ENCODE results near the gene DIPK2A. TPM values are rescaled to one million over a fixed set of nuclear protein-coding genes. Genes with fewer than 3 reads are reported as not detected.

DIPK2A gene
- total and polyA plus RNA-seq, 2 of the 13 experiments (the other 11 are each of a cell fraction or from before 2014, with no cell fraction given), result 5.8 to 8.0 TPM

GRCh38 chr3:143970773-143971358 lies 757 bp upstream of the DIPK2A start:
- Histone ChIP-seq H3K9me3 (ENCODE audit: low read length) (no peaks in the 10 kb centered on the region), H3K36me3 (replicated peaks in 1 of 2; ENCODE audit: control insufficient read depth in 1 of 2, insufficient read depth in 2 of 2, low read length in 2 of 2) (no peaks in the 10 kb centered on the region), H3K9ac (ENCODE audit: insufficient read depth, low read depth, low read length) (peak overlapping the region; percentile 63), H3K4me2 (ENCODE audit: low read depth, low read length) (peak overlapping the region; percentile 67), H3K79me2 (ENCODE audit: insufficient read depth, low read length) (peaks cover 21% of the 10 kb centered on the region), H2AFZ (ENCODE audit: low read length) (peak overlapping the region; percentile 60), H3K27me3 (ENCODE audit: control insufficient read depth in 1 of 2, insufficient read depth in 2 of 2, low read length in 2 of 2) (0 out of 5 replicates have a peak, but pooled peaks cover 0 to 5% of the 10 kb centered on the region in 2 experiments), H4K20me1 (ENCODE audit: insufficient read depth, low read length) (no peaks in the 10 kb centered on the region), H3K4me3 (replicated peaks in 1 of 3; ENCODE audit: insufficient read depth in 1 of 3, low read depth in 2 of 3, low read length in 3 of 3) (peak overlapping the region; percentile 72 to 80 (median 77)), H3K27ac (ENCODE audit: extremely low read length, insufficient read depth, low read length) (peak overlapping the region; percentile 73), H3K4me1 (ENCODE audit: insufficient read depth, low read length) (peaks cover 20% of the 10 kb centered on the region)
- no TSS peak for BruUV-seq (replicated peaks)
- WGBS (ENCODE audit: low lambda C conversion rate), result 27% methylated on average over 21 of the region's 37 CpGs
- no peak for FAIRE-seq
- DNase-seq (ENCODE audit: low spot score), result no peak
- peak; percentile 8 for ATAC-seq
- CTCF ChIA-PET (ENCODE audit: low intra/inter-chr PET ratio, low total read pairs), result no interaction called here
- POLR2A ChIA-PET, result interaction anchor here (0.7 to 2.0 kb wide), 3 partner anchors 9 to 191 kb away, joined by 3 to 6 read pairs (median 4); no protein-coding TSS in a partner anchor
- in situ Hi-C loops (cut with HindIII; ENCODE audit: extremely low pct_ligation_motif_present, low pct_unique_long_range_greater_than_20kb) (no loop called here), intact Hi-C loops (cut with micrococcal nuclease; ENCODE audit: unreplicated experiment) (no loop called here)
- no peak for TF ChIP-seq HINFP (CRISPR knock-in tag; IDR thresholded peaks at IDR 0.05; ENCODE audit: low read depth)
- TF ChIP-seq SMAD3 (CRISPR knock-in tag; IDR thresholded peaks at IDR 0.05), result no peak
- no peak for TF ChIP-seq ZC3H13 (CRISPR knock-in tag; IDR thresholded peaks at IDR 0.05)
- peak; percentile 30; the same call in 1 of the 2 replicates for TF ChIP-seq UBTF (CRISPR knock-in tag; IDR thresholded peaks at IDR 0.05)
- 0 out of 2 replicates have a peak, but pooled peaks have one; percentile 13 for TF ChIP-seq MED1 (CRISPR knock-in tag; IDR thresholded peaks at IDR 0.05)
- TF ChIP-seq SAP130 (CRISPR knock-in tag; IDR thresholded peaks at IDR 0.05; ENCODE audit: low read depth), result 0 out of 2 replicates have a peak, but pooled peaks have one; percentile 17
- TF ChIP-seq ZNF331 (CRISPR knock-in tag; IDR thresholded peaks at IDR 0.05), result 0 out of 2 replicates have a peak, but pooled peaks have one; percentile 7
- no peak for TF ChIP-seq USF2 (IDR thresholded peaks at IDR 0.05; ENCODE audit: low read depth, low read length)
- no peak for TF ChIP-seq USF2 (CRISPR knock-in tag; IDR thresholded peaks at IDR 0.05; ENCODE audit: borderline replicate concordance)
- no peak for TF ChIP-seq TMF1 (CRISPR knock-in tag; IDR thresholded peaks at IDR 0.05; ENCODE audit: low read depth)
- no peak for TF ChIP-seq ZNF276 (CRISPR knock-in tag; IDR thresholded peaks at IDR 0.05; ENCODE audit: low read depth)
- TF ChIP-seq ELF4 (CRISPR knock-in tag; IDR thresholded peaks at IDR 0.05; ENCODE audit: borderline replicate concordance), result no peak
- peak; percentile 34; the same call in 1 of the 2 replicates for TF ChIP-seq KDM2A (CRISPR knock-in tag; IDR thresholded peaks at IDR 0.05; ENCODE audit: borderline replicate concordance, low read depth)
- 0 out of 2 replicates have a peak, but pooled peaks have one; percentile 5 for TF ChIP-seq ZNF335 (CRISPR knock-in tag; IDR thresholded peaks at IDR 0.05)
- TF ChIP-seq TAF1 (CRISPR knock-in tag; IDR thresholded peaks at IDR 0.05), result no peak
- 0 out of 2 replicates have a peak, but pooled peaks have one; percentile 38 for TF ChIP-seq HOXA3 (CRISPR knock-in tag; IDR thresholded peaks at IDR 0.05)

Data from HepG2 (cell line).